ENCODE measurements around the gene POMT1. TPM values are rescaled to one million over a fixed set of nuclear protein-coding genes. Genes with fewer than 3 reads are reported as not detected.
A peak's percentile ranks its signal among the peaks of the same experiment; 100 is the strongest.

Gene POMT1
- total RNA-seq, 1 experiment from 2014 or later, result 12.5 TPM

- DNase-seq (ENCODE audit: low read depth), result no peak
These were observed 25.4 kb upstream of the POMT1 start for GRCh38 chr9:131477367-131477766.

DNA sequence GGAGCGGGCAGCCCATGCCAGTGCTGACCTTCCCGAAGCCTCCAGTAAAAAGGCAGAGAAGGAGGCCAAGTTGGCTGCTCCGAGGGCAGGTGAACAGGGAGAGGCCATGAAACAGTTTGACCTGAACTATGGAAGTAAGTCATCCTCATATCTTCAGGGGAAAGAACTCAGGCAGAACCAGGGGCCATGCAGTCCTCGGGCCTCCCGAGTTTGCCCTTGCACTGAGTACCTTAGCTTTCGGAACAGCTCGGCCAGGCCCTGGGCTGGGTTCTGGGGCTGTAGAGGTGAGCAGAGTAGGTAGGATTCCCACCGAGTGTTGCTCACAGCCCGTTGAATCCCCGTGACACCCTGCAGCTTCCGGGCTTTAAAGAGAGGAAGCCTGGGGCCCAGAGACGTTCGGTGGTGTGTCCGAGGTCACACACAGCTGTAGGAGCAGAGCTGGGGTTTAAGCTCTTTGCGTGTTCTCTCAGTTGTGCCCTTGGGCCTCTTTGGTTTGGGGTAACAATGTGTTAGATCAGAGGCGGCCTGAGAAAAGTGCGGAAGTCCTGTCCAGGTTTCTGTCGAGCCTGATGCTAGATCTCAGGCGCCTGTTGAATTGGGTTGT is 24.8 kb upstream of the POMT1 start:
- DNase-seq (ENCODE audit: low read depth), result no peak

- peak; percentile 5 for DNase-seq (ENCODE audit: low read depth)
These were observed 24.3 kb upstream of the POMT1 start for GRCh38 chr9:131478421-131478868.

DNA sequence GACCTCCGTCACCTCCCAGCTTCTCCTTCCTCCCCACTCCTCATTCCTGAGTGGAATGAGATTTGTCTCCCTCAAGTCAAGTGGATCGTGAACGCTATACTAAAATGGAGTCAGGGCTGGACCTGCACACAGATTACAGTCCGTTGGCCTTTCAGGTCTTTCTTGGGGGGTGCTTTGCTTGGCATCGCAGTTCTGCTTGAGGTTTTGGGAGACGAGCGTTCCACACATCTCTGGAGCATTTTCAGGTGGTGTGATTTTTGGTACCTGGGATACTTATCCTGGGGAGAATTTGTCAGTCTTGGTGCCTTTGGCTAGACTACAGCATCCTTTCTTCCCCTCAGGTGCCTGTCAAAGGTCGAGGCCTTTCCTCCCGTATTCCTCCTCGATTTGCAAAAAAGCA is 23.8 kb upstream of the POMT1 start:
- DNase-seq (ENCODE audit: low read depth), result no peak

DNA sequence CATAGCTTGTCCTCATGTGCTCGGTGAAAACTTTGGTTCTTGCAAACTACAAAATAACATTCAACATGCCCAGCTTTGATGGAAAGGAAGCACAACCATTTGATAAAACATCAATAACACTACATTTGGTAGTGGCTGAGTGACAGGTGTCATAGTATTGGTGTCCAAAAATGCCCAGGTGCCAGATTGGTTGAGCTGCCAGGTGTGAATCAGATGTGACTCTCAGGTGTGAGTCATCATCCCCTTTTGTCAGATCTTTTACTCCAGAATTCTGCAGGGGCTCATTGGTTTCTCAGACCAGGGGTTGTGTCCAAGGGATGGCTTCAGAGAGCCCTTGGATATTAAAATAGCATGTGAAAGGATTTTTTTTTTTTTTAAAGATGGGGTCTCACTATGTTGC is 22.5 kb upstream of the POMT1 start:
- no peak for DNase-seq (ENCODE audit: low read depth)

DNA sequence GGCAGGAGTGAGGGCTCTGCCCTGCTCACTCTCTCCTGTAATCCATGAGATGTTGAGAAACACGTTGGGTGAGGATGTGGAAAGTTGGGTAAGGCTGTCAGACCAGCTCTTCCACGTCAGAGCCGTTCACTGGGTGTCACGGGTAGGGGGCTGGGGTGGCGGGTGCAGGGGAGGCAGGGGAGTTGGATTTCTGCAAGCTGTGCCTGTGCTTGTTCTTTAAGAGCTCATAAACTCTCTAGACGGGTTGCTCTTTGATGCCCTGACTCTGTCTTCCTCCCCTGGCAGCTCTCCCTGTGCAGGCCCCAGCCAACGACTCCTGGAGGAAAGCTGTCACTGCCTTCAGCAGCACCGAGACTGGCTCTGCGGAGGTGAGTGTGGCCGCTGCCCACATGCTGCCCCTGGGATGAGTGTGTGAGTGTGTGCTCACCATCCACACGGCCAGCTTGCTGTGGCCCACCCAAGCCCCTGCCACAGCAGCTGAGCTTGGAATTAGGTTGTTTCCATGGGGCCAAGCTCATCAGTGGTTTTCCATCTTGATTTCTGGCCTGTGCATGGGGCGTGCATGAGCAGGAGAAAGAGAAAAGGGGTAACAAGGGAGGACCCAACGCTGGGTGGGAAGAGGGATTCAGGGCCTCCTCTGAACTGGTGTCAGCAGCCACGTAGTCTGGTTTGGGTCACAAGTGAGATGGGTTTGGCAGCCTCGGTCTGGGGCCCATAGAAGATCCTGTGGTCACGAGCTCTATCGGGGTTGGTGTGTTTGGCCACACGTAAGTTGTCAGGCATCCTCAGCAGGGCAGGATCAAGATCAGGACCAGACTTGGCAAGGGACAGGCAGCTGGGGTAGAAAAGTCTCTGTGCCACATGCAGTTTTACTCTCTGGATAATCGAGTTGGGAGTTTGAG is 21.0 kb upstream of the POMT1 start:
- DNase-seq (ENCODE audit: low read depth), result no peak

DNA sequence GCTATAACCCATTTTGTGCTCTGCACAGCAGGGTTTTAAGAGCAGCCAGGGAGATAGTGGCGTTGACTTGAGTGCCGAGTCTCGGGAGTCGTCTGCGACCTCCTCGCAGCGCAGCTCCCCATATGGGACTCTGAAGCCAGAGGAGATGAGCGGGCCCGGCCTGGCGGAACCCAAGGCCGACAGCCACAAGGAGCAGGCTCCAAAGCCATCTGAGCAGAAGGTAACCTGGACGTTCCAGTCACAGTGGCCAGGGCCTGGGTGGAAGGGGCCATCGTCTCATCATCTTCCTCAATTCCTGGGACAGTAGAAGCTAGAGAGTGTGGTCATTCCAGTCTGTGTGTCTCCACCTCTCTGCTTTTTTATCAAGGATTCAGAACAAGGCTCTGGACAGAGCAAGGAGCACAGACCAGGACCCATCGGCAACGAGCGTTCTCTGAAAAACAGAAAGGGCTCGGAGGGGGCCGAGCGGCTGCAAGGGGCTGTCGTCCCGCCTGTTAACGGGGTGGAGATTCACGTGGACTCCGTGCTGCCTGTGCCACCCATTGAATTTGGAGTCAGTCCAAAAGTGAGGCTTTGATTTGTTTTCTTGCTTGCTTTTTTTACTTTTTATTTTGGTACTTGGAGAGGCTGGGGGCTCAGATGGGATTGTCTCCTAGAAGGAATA is 20.2 kb upstream of the POMT1 start:
- DNase-seq (ENCODE audit: low read depth), result no peak

DNA sequence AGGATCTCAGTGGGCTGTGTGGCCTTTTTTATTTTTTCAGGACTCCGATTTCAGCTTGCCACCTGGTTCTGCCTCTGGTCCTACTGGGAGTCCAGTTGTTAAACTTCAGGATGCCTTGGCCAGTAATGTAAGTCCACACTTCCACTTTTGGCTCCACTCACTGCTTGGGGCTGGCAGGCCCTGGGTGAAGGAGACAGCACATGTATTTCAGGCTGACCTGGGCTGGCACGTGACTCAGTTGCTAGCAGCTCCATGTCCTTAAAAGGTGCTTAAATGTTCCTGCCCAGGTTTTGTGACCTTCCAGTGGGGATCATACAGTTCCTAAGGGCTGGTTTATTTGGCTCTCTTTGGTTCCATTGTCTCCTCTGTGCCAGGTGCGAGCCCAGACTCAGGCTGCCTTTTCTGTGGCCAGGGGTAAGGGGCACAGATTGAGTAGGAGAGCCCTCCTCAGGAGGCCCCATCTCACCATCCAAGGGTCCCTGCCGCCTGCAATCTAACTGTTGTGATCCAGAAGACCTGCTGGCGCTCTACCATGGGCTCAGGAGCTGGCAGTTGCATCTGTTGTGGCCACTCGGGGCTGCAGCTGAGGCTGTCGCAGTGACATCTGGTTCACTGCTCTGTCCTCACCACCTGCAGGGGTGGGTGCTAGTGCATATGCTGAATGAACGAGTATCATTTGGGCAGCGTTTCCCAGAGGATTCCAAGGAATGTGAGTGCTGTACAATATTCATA is 19.2 kb upstream of the POMT1 start:
- DNase-seq (ENCODE audit: low read depth), result no peak

- DNase-seq (ENCODE audit: low read depth), result no peak
These were observed 18.7 kb upstream of the POMT1 start for GRCh38 chr9:131484051-131484445.

DNA sequence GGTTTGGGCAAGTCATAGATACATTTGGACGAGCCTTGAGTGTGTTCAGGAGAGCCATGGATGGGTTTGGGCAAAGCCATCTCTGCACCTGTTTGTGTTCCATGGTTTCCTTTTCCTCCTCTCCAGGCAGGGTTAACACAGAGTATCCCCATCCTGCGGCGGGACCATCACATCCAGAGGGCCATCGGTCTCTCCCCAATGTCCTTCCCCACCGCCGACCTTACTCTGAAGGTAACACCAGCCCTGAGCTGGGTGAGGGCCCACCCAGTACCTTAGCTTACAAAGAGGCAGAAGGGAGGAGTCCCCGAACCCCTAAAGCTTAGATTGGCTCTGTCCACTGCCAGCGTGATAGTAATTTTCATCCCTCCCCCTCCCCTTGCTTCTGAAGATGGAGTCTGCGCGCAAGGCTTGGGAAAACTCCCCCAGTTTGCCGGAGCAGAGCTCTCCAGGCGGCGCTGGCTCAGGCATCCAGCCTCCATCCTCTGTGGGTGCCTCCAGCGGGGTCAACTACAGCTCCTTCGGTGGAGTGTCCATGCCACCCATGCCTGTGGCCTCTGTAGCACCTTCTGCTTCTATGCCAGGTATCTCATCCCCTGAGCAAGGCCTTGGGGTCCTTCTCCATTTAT is 18.0 kb upstream of the POMT1 start:
- no peak for DNase-seq (ENCODE audit: low read depth)

- DNase-seq (ENCODE audit: low read depth), result no peak
These were observed 17.5 kb upstream of the POMT1 start for GRCh38 chr9:131485206-131485605.

- no peak for DNase-seq (ENCODE audit: low read depth)
These were observed 16.8 kb upstream of the POMT1 start for GRCh38 chr9:131485728-131486422.

- no peak for DNase-seq (ENCODE audit: low read depth)
These were observed 15.7 kb upstream of the POMT1 start for GRCh38 chr9:131487001-131487400.

- DNase-seq (ENCODE audit: low read depth), result no peak
These were observed 15.1 kb upstream of the POMT1 start for GRCh38 chr9:131487621-131488031.

GRCh38 chr9:131490514-131490913 is 12.2 kb upstream of the POMT1 start:
- DNase-seq (ENCODE audit: low read depth), result no peak

- DNase-seq (ENCODE audit: low read depth), result no peak
These were observed 11.6 kb upstream of the POMT1 start for GRCh38 chr9:131491001-131491710.

DNA sequence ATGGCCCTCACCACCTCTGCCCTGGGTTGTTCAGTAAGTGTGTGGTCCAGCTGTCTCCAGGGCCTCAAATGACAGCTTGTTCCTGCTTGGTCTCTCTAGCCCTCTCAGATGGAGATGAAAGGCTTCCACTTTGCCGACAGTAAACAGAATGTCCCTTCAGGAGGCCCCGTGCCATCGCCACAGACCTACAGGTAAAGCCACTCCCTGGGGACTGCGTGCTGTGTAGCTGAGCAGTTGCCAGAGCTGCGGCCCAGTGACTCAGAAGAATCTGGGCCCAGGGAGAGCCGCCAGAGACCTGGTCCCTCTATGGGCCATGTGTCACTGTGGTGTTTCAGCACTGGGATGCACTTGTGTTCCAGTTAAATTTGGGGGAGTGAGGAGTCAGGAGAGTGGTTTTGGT is 10.6 kb upstream of the POMT1 start:
- DNase-seq (ENCODE audit: low read depth), result no peak

DNA sequence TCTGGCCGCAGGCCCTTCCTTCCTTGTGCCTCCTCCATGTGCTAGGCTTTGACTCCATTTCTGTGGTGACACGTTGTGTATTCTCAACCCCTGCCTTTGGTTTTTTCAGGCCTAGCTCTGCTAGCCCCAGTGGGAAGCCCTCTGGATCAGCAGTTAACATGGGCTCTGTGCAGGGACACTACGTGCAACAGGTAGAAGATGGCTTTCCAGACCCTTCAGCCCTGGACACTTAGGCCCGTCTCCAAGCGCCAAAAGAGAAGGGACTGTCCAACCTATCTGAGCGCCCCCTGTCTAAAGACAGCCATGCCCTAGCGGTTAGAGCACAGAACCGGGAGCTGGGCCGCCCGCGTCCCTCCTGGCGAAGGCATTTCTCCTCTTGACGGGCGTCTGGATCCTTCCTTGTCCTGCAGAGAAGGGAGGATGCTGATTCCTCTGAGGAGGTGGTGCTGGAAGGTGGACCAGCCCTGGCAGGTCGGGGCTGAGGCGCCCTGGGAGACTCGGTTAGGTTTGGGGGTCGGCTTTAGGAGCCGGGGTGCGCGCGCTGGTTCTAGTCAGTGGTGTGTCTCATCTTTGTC is 8.3 kb upstream of the POMT1 start:
- DNase-seq (ENCODE audit: low read depth), result no peak

GRCh38 chr9:131495785-131496184 is 6.9 kb upstream of the POMT1 start:
- no peak for DNase-seq (ENCODE audit: low read depth)

GRCh38 chr9:131496844-131497405 is 5.8 kb upstream of the POMT1 start:
- DNase-seq (ENCODE audit: low read depth), result no peak

All from RPMI7951 (cell line).